GM23248 (cell line): ENCODE measurements around the gene IRS1.

ENCODE experiments used
- EZH2 ChIP-seq: fragments of 200-600 bp; sonication (generic); IDR thresholded peaks from 2 replicates; pipeline ENCODE4 v1.6.1; 2018; ENCODE audit warnings: antibody characterized with exemption, mild to moderate bottlenecking; ENCODE audit not compliant: insufficient read depth, poor library complexity, severe bottlenecking
- EZH2phosphoT487 ChIP-seq: fragments of 200-600 bp; sonication (generic); IDR thresholded peaks from 2 replicates; pipeline ENCODE4 v1.6.1; 2018; ENCODE audit warnings: antibody characterized with exemption, moderate library complexity, mild to moderate bottlenecking, low read depth; ENCODE audit not compliant: insufficient read depth

DNA sequence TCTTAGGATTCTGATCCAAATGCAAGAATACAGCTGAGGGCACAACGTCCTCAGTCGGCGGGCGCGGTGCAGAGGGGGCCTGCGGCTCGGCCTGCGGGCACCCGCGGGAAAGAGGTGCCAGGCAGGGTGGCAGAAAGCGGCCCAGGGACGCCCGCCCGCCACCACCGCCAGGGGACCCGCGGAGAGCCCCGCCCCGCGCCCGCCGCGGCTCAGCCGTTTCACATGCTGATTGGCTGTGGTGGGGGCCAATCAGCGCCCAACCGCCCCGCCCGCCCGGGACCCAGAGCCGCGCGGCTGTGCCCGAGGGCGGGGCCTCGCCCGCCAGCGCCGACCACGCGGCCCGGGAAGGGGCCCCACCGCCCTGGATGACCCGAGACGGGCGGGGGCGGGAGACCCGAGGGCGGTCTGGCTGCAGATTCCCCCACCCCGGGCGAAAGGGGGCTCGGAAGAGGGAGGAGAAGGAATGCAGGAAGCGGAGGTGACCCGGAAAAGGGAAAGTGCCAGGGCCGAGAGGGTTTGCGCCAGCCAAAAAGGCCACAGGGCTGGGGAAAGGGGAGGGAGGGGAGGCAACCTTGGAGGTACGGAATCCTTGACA lies 8.0 kb downstream of the IRS1 start:
- TF ChIP-seq EZH2 (no peak), EZH2phosphoT487 (no peak)
